OCI-LY3 (cell line): Measurements from ENCODE around the gene LRRC4C.

ENCODE experiments used
- H2AFZ ChIP-seq: fragments of 200-600, 300-600 bp; shearing (Covaris generic); 2 replicates; pipeline ENCODE4 v1.6.0; 2014; ENCODE audit warnings: antibody characterized with exemption, low read depth, low read length
- H3K27ac ChIP-seq: fragments of 200-600, 300-600 bp; sonication (generic); 2 replicates; pipeline ENCODE4 v1.5.1; 2014; ENCODE audit warnings: mild to moderate bottlenecking, low read length, moderate library complexity, mixed read lengths
- H3K27me3 ChIP-seq: fragments of 200-600, 300-600 bp; sonication (generic); 2 replicates; pipeline ENCODE4 v1.6.1; 2014; ENCODE audit warnings: low read depth, low read length, mixed read lengths
- H3K36me3 ChIP-seq: fragments of 200-600, 300-600 bp; sonication (generic); replicated peaks from 2 replicates; pipeline ENCODE3; 2014; ENCODE audit warnings: low read depth, low read length, mixed read lengths
- H3K4me1 ChIP-seq: fragments of 300-600, 200-600 bp; sonication (generic); 2 replicates; pipeline ENCODE4 v1.6.1; 2014; ENCODE audit warnings: low read length, mixed read lengths
- H3K4me2 ChIP-seq: fragments of 200-600, 300-600 bp; sonication (generic); 2 replicates; pipeline ENCODE4 v1.6.1; 2014; ENCODE audit warnings: low read length, mixed read lengths
- H3K4me3 ChIP-seq: fragments of 300-600, 200-600 bp; sonication (generic); 2 replicates; pipeline ENCODE4 v1.5.1; 2014; ENCODE audit warnings: antibody characterized with exemption, mild to moderate bottlenecking, low read length, moderate library complexity
- H3K79me2 ChIP-seq: fragments of 300-600, 200-600 bp; shearing (Covaris generic); 2 replicates; pipeline ENCODE4 v1.6.1; 2014; ENCODE audit warnings: mild to moderate bottlenecking, low read length, mixed read lengths
- H3K9ac ChIP-seq: fragments of 300-600, 200-600 bp; shearing (Covaris generic); 2 replicates; pipeline ENCODE4 v1.6.0; 2014; ENCODE audit warnings: mild to moderate bottlenecking, low read length, moderate library complexity
- H3K9me3 ChIP-seq: fragments of 200-600, 300-600 bp; shearing (Covaris generic); 2 replicates; pipeline ENCODE4 v1.6.1; 2014; ENCODE audit warnings: low read length, mixed read lengths; ENCODE audit not compliant: insufficient read depth
- H4K20me1 ChIP-seq: fragments of 200-600, 300-600 bp; sonication (generic); 2 replicates; pipeline ENCODE4 v1.6.1; 2016; ENCODE audit warnings: low read length, mixed read lengths; ENCODE audit not compliant: insufficient read depth
- CTCF ChIP-seq: fragments of 200-600, 300-600 bp; sonication (generic); IDR thresholded peaks from 2 replicates; pipeline ENCODE4 v1.5.1; 2014; ENCODE audit warnings: antibody characterized with exemption, low read length, low read depth
- EZH2phosphoT487 ChIP-seq: fragments of 200-600 bp; shearing (Covaris generic); IDR thresholded peaks from 2 replicates; pipeline ENCODE4 v1.6.1; 2018; ENCODE audit warnings: antibody characterized with exemption, mixed run types, low read depth

The LRRC4C gene

GRCh38 chr11:41346042-41346441 is 113.4 kb downstream of the LRRC4C start:
- Histone ChIP-seq H3K27me3 (no peaks in the 10 kb centered on the region), H3K9ac (no peak overlapping the region), H3K9me3 (no peaks in the 10 kb centered on the region), H3K27ac (no peak overlapping the region), H3K79me2 (no peaks in the 10 kb centered on the region), H3K36me3 (no peaks in the 10 kb centered on the region), H2AFZ (no peak overlapping the region), H3K4me3 (no peak overlapping the region), H3K4me2 (no peak overlapping the region), H4K20me1 (no peaks in the 10 kb centered on the region), H3K4me1 (no peaks in the 10 kb centered on the region)
- TF ChIP-seq CTCF (no peak), EZH2phosphoT487 (no peak)

- no peak for TF ChIP-seq CTCF
- TF ChIP-seq EZH2phosphoT487 = no peak
- H3K4me1 ChIP-seq = peaks cover 14% of the 10 kb centered on the region
- H3K36me3 ChIP-seq = no peaks in the 10 kb centered on the region
- no peaks in the 10 kb centered on the region for H3K27me3 ChIP-seq
- H3K4me3 ChIP-seq = 0 out of 2 replicates have a peak overlapping the region, but pooled peaks have one; percentile 6
- H2AFZ ChIP-seq = no peak overlapping the region
- H3K27ac ChIP-seq = no peak overlapping the region
- H3K9me3 ChIP-seq = no peaks in the 10 kb centered on the region
- H3K4me2 ChIP-seq = peak overlapping the region; percentile 51
- H3K9ac ChIP-seq = no peak overlapping the region
- no peaks in the 10 kb centered on the region for H4K20me1 ChIP-seq
- H3K79me2 ChIP-seq = no peaks in the 10 kb centered on the region
Measured at GRCh38 chr11:41334007-41334933, 125.2 kb downstream of the LRRC4C start.

GRCh38 chr11:41333357-41333756 is 126.1 kb downstream of the LRRC4C start:
- Histone ChIP-seq H3K9me3 (no peaks in the 10 kb centered on the region), H2AFZ (no peak overlapping the region), H3K4me3 (no peak overlapping the region), H4K20me1 (no peaks in the 10 kb centered on the region), H3K9ac (no peak overlapping the region), H3K36me3 (no peaks in the 10 kb centered on the region), H3K27ac (no peak overlapping the region), H3K4me2 (no peak overlapping the region), H3K4me1 (peaks cover 14% of the 10 kb centered on the region), H3K27me3 (no peaks in the 10 kb centered on the region), H3K79me2 (no peaks in the 10 kb centered on the region)
- TF ChIP-seq CTCF (no peak), EZH2phosphoT487 (no peak)

GRCh38 chr11:41328324-41328723 is 131.1 kb downstream of the LRRC4C start:
- H3K9me3 ChIP-seq = no peaks in the 10 kb centered on the region
- H3K79me2 ChIP-seq = no peaks in the 10 kb centered on the region
- H3K27ac ChIP-seq = no peak overlapping the region
- no peak overlapping the region for H3K4me3 ChIP-seq
- H3K4me2 ChIP-seq = no peak overlapping the region
- H3K4me1 ChIP-seq = no peaks in the 10 kb centered on the region
- no peak overlapping the region for H2AFZ ChIP-seq
- no peaks in the 10 kb centered on the region for H4K20me1 ChIP-seq
- TF ChIP-seq CTCF (no peak), EZH2phosphoT487 (no peak)
- H3K9ac ChIP-seq = no peak overlapping the region
- no peaks in the 10 kb centered on the region for H3K27me3 ChIP-seq
- H3K36me3 ChIP-seq = no peaks in the 10 kb centered on the region
